ENCODE data around the gene LRP4. TPM values are rescaled to one million over a fixed set of nuclear protein-coding genes. Genes with fewer than 3 reads are reported as not detected.
"Not testable (repeated sequence)": the region's sequence is repeated elsewhere in the genome, so short reads cannot be mapped to it uniquely, and the experiment has no call there.

LRP4 gene
- polyA plus RNA-seq (2011; rRNA removed) (3.8 and 4.1 TPM in 2 replicates), polyA minus RNA-seq (2011; rRNA and poly(A)+ RNA removed) (11.6 and 12.4 TPM in 2 replicates)

DNA sequence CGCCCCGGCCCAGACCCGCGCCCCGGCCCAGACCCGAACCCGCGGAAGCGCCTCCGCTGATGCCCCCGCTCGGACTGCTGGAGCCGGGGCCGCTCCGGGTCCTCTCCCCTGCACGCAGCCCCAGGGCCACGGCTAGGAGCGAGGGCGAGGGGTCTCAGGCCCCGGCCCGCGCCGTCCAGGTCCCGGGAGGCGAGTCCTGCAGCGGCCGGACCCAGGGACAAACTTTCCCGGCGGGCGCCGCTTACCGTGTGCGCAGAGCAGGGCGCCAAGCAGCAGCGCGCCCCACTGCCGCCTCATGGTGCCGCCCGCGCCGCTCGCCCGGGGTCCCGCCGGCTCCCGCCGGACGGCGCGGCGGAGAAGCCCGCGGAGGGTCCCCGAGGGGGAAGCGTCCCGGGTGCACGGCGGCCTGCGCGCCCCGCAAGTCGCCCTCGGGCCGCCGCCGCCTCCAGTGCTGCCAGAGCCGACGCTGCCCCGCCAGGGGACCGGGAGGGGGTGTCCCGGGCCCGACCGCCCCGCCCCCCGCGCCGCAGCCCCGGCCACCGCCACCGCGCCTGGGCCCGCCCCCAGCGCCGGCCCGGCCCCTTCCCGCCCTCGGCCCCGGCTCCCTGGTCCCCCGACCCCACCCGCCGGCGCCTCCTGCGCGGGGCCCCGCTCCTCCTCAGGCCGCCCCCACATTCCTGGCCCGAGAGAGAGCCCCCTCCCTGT is at the start of gene LRP4:
Gene LRP4, minus strand, starts transcription at position 468 of the 705 bp plus-strand sequence. Its CDS starts 171 bp downstream, at position 297.
- no peaks in the 10 kb centered on the region for H3K27me3 ChIP-seq (ENCODE audit: control insufficient read depth, insufficient read depth, low read length)
- peak within 1 kb of the TSS; percentile 65 for H3K4me3 ChIP-seq (ENCODE audit: low read depth, low read length)
- ChIA-PET POLR2A (interaction anchor here (0.6 to 1.0 kb wide), 2 partner anchors 35 to 87 kb away, joined by 3 to 4 read pairs; no protein-coding TSS in a partner anchor), CTCF (interaction anchor here (0.5 to 2.7 kb wide), 3 partner anchors 116 to 235 kb away, joined by 3 to 51 read pairs (median 28); no protein-coding TSS in a partner anchor)
- no peak for TF ChIP-seq CTCF (IDR thresholded peaks at IDR 0.05; ENCODE audit: low read depth, low read length)
- H3K9me3 ChIP-seq (ENCODE audit: control insufficient read depth, insufficient read depth, low read length): no peaks in the 10 kb centered on the region
- peak within 1 kb of the TSS; percentile 57 for H3K27ac ChIP-seq (ENCODE audit: low read depth, low read length)
- DNase-seq (ENCODE audit: low read depth, low spot score): no peak

- no peaks in the 10 kb centered on the region for H3K27me3 ChIP-seq (ENCODE audit: control insufficient read depth, insufficient read depth, low read length)
- no peaks in the 10 kb centered on the region; the same call in 1 of the 2 replicates for H3K9me3 ChIP-seq (ENCODE audit: control insufficient read depth, insufficient read depth, low read length)
- H3K27ac ChIP-seq (ENCODE audit: low read depth, low read length): no peak overlapping the region
- ChIA-PET CTCF (no interaction called here), POLR2A (no interaction called here)
- no peak overlapping the region for H3K4me3 ChIP-seq (ENCODE audit: low read depth, low read length)
- DNase-seq (ENCODE audit: low read depth, low spot score): no peak
- TF ChIP-seq CTCF (IDR thresholded peaks at IDR 0.05; ENCODE audit: low read depth, low read length): no peak
Measured at GRCh38 chr11:46967962-46968361, 49.6 kb upstream of the LRP4 start.

GRCh38 chr11:46966773-46967172 is 48.4 kb upstream of the LRP4 start:
- ChIA-PET POLR2A (no interaction called here), CTCF (interaction anchor here (0.6 to 1.0 kb wide), 2 partner anchors 187 to 196 kb away, joined by 3 read pairs; no protein-coding TSS in a partner anchor)
- H3K9me3 ChIP-seq (ENCODE audit: control insufficient read depth, insufficient read depth, low read length): no peaks in the 10 kb centered on the region; the same call in 1 of the 2 replicates

GRCh38 chr11:46963844-46964243 is 45.5 kb upstream of the LRP4 start:
- H3K27me3 ChIP-seq (ENCODE audit: control insufficient read depth, insufficient read depth, low read length): no peaks in the 10 kb centered on the region
- POLR2A ChIA-PET: interaction anchor here (0.7 kb wide), 1 partner anchor 615 kb away, joined by 5 read pairs; the partner anchor contains the start of genes KBTBD4 and NDUFS3
- no peak for DNase-seq (ENCODE audit: low read depth, low spot score)
- H3K9me3 ChIP-seq (ENCODE audit: control insufficient read depth, insufficient read depth, low read length): no peaks in the 10 kb centered on the region; the same call in 1 of the 2 replicates
- no peak overlapping the region for H3K27ac ChIP-seq (ENCODE audit: low read depth, low read length)
- no peak overlapping the region for H3K4me3 ChIP-seq (ENCODE audit: low read depth, low read length)
- CTCF ChIA-PET: no interaction called here
- no peak for TF ChIP-seq CTCF (IDR thresholded peaks at IDR 0.05; ENCODE audit: low read depth, low read length)

More at GRCh38 chr11:46966773-46967172, 48.4 kb upstream of the LRP4 start:
- no peak for DNase-seq (ENCODE audit: low read depth, low spot score)
- Histone ChIP-seq H3K27ac (ENCODE audit: low read depth, low read length) (no peak overlapping the region), H3K27me3 (ENCODE audit: control insufficient read depth, insufficient read depth, low read length) (no peaks in the 10 kb centered on the region), H3K4me3 (ENCODE audit: low read depth, low read length) (no peak overlapping the region)
- TF ChIP-seq CTCF (IDR thresholded peaks at IDR 0.05; ENCODE audit: low read depth, low read length): no peak

GRCh38 chr11:46961886-46962285 is 43.5 kb upstream of the LRP4 start:
- H3K9me3 ChIP-seq (ENCODE audit: control insufficient read depth, insufficient read depth, low read length); H3K27ac ChIP-seq (ENCODE audit: low read depth, low read length); H3K27me3 ChIP-seq (ENCODE audit: control insufficient read depth, insufficient read depth, low read length); DNase-seq (ENCODE audit: low read depth, low spot score); H3K4me3 ChIP-seq (ENCODE audit: low read depth, low read length); POLR2A ChIA-PET; CTCF ChIA-PET: not testable (repeated sequence)
